ENCODE results near the gene GLA. TPM values are rescaled to one million over a fixed set of nuclear protein-coding genes. Genes with fewer than 3 reads are reported as not detected.

GLA gene
- total and polyA plus RNA-seq, 2 of the 8 experiments (the other 6 are each of a cell fraction or from before 2014, with no cell fraction given), result 33.6 to 47.3 TPM

DNA sequence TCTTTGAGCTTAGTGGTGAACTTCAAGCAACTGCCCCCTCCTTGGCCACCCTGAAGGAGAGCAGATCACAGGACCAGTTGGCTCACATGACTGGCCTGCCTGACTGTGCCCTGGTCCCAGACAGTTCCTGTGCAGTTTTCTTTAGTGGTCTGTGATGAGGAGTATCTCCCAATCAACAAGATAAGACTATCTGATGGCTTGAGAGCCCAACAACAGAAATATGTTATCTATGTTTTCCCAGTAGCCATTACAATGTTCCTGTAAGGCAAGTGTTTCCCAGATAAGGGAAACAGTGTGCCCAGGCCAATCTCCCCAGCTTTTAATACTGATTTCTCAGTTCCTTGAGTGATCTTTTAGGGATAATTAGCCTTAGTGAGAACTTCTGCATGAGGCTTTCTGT is 45.0 kb downstream of the GLA start:
- H4K8ac ChIP-seq (ENCODE audit: extremely low read depth, insufficient read depth, low read length), result no peak overlapping the region
- no peaks in the 10 kb centered on the region for H3K79me2 ChIP-seq (ENCODE audit: control insufficient read depth in 1 of 2, insufficient read depth in 2 of 2, low read length in 2 of 2)
- no peaks in the 10 kb centered on the region for H3K9me3 ChIP-seq (ENCODE audit: insufficient read depth in 2 of 2, low read depth in 1 of 2, low read length in 1 of 2)
- no peak overlapping the region for H3K23ac ChIP-seq (ENCODE audit: insufficient read length)
- no peak overlapping the region for H2BK20ac ChIP-seq (ENCODE audit: low read length)
- no peak overlapping the region for H3K14ac ChIP-seq (ENCODE audit: insufficient read length)
- DNase-seq (ENCODE audit: low read depth in 1 of 2, low spot score in 2 of 2) (no peak), FAIRE-seq (no peak)
- H4K20me1 ChIP-seq (replicated peaks in 1 of 2; ENCODE audit: control insufficient read depth in 1 of 2, insufficient read depth in 2 of 2, low read length in 2 of 2), result no peaks in the 10 kb centered on the region
- no peak overlapping the region for H4K5ac ChIP-seq (ENCODE audit: insufficient read length, low read depth, low read length)
- no peaks in the 10 kb centered on the region for H3K23me2 ChIP-seq (ENCODE audit: low read depth, low read length)
- no peaks in the 10 kb centered on the region for H3K4me1 ChIP-seq (replicated peaks in 1 of 4; ENCODE audit: control insufficient read depth in 3 of 4, insufficient read depth in 4 of 4, low read length in 3 of 4)
- H4K91ac ChIP-seq (replicated peaks; ENCODE audit: insufficient read length, low read length), result no peak overlapping the region
- no peak overlapping the region for H3K9ac ChIP-seq (replicated peaks in 1 of 4; ENCODE audit: extremely low read depth in 1 of 4, low read depth in 3 of 4, low read length in 3 of 4)
- no peak overlapping the region for H2BK12ac ChIP-seq (ENCODE audit: low read depth, low read length)
- no peak overlapping the region for H3K56ac ChIP-seq (replicated peaks; ENCODE audit: insufficient read length, low read depth, low read length)
- ChIA-PET CTCF (ENCODE audit: partially characterized antibody) (no interaction called here), POLR2A (ENCODE audit: partially characterized antibody) (no interaction called here)
- no peak overlapping the region for H3K27ac ChIP-seq (ENCODE audit: low read depth, low read length)
- no peak overlapping the region for H3K4ac ChIP-seq (replicated peaks; ENCODE audit: insufficient read length, low read depth, low read length)
- H2AFZ ChIP-seq (ENCODE audit: low read length), result no peak overlapping the region
- no peaks in the 10 kb centered on the region for H3K27me3 ChIP-seq (replicated peaks in 1 of 4; ENCODE audit: control insufficient read depth in 3 of 4, extremely low read depth in 1 of 4, insufficient read depth in 3 of 4, low read length in 3 of 4)
- no peak overlapping the region for H2BK5ac ChIP-seq (ENCODE audit: low read depth, low read length)
- no peak overlapping the region for H3K4me2 ChIP-seq (ENCODE audit: insufficient read depth in 1 of 2, low read depth in 2 of 2, low read length in 2 of 2)
- H3K4me3 ChIP-seq (ENCODE audit: extremely low read depth in 1 of 4, insufficient read depth in 2 of 4, low read depth in 3 of 4, low read length in 4 of 4), result no peak overlapping the region
- no peak overlapping the region for H2BK120ac ChIP-seq (replicated peaks; ENCODE audit: low read depth, low read length)
- no peaks in the 10 kb centered on the region for H3K79me1 ChIP-seq (ENCODE audit: low read depth, low read length)
- no peak overlapping the region for H2AK5ac ChIP-seq (ENCODE audit: low read depth, low read length)
- no peaks in the 10 kb centered on the region for H3K36me3 ChIP-seq (ENCODE audit: control insufficient read depth in 2 of 4, insufficient read depth in 4 of 4, low read length in 3 of 4)
- no peak overlapping the region for H2BK15ac ChIP-seq (ENCODE audit: low read length)
- H3K18ac ChIP-seq (ENCODE audit: extremely low read depth, low read length), result no peak overlapping the region
- TF ChIP-seq JUN (IDR thresholded peaks at IDR 0.05; ENCODE audit: low read depth, low read length) (no peak), RAD21 (IDR thresholded peaks at IDR 0.05 in 1 of 2, conservative IDR thresholded peaks at IDR 0.05 in 1 of 2; ENCODE audit: low read depth in 2 of 2, low read length in 2 of 2) (no peak), HDAC6 (IDR thresholded peaks at IDR 0.05; ENCODE audit: low read depth, low read length) (no peak), TAF7 (optimal IDR thresholded peaks at IDR 0.05; ENCODE audit: borderline replicate concordance, low read depth, low read length) (no peak), ZNF274 (IDR thresholded peaks at IDR 0.05; ENCODE audit: borderline replicate concordance, extremely low read depth, low read length) (no peak), FOSL1 (IDR thresholded peaks at IDR 0.05; ENCODE audit: insufficient read depth, low read depth, low read length) (no peak), CTBP2 (IDR thresholded peaks at IDR 0.05; ENCODE audit: borderline replicate concordance, insufficient read depth, insufficient read length, low read length) (no peak), EZH2 (IDR thresholded peaks at IDR 0.05; ENCODE audit: low read depth, low read length, severe bottlenecking) (no peak), RXRA (IDR thresholded peaks at IDR 0.05; ENCODE audit: insufficient read depth, low read depth, low read length) (no peak), SIRT6 (IDR thresholded peaks at IDR 0.05; ENCODE audit: low read length) (no peak)
- TF ChIP-seq, protein P1, sequence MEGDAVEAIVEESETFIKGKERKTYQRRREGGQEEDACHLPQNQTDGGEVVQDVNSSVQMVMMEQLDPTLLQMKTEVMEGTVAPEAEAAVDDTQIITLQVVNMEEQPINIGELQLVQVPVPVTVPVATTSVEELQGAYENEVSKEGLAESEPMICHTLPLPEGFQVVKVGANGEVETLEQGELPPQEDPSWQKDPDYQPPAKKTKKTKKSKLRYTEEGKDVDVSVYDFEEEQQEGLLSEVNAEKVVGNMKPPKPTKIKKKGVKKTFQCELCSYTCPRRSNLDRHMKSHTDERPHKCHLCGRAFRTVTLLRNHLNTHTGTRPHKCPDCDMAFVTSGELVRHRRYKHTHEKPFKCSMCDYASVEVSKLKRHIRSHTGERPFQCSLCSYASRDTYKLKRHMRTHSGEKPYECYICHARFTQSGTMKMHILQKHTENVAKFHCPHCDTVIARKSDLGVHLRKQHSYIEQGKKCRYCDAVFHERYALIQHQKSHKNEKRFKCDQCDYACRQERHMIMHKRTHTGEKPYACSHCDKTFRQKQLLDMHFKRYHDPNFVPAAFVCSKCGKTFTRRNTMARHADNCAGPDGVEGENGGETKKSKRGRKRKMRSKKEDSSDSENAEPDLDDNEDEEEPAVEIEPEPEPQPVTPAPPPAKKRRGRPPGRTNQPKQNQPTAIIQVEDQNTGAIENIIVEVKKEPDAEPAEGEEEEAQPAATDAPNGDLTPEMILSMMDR (IDR thresholded peaks at IDR 0.05; ENCODE audit: control extremely low read depth in 1 of 3, insufficient read depth in 1 of 3, low read depth in 1 of 3, low read length in 3 of 3), result no peak
- TF ChIP-seq, protein P2, sequence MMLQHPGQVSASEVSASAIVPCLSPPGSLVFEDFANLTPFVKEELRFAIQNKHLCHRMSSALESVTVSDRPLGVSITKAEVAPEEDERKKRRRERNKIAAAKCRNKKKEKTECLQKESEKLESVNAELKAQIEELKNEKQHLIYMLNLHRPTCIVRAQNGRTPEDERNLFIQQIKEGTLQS (IDR thresholded peaks at IDR 0.05; ENCODE audit: insufficient read depth, low read depth, low read length), result no peak
